HepG2 (cell line): Measurements from ENCODE around the gene CTSA. TPM values are rescaled to one million over a fixed set of nuclear protein-coding genes. Genes with fewer than 3 reads are reported as not detected.

ENCODE experiments used
- CEBPB ChIP-seq: IDR thresholded peaks from 2 replicates; pipeline ENCODE4 v1.6.1; 2011; ENCODE audit warnings: low read depth, low read length, improper control_type of control experiment, borderline replicate concordance
- FOXK1 ChIP-seq: sonication (generic); formaldehyde crosslinking; IDR thresholded peaks from 2 replicates; pipeline ENCODE4 v1.4.0; 2020; ENCODE audit warnings: low read depth, missing genetic modification reagents, borderline replicate concordance
- HOXA3 ChIP-seq: sonication (generic); formaldehyde crosslinking; IDR thresholded peaks from 2 replicates; pipeline ENCODE4 v1.5.0; 2020; ENCODE audit warnings: missing genetic modification reagents
- HOXA5 ChIP-seq: sonication (generic); formaldehyde crosslinking; IDR thresholded peaks from 2 replicates; pipeline ENCODE4 v1.4.0; 2020; ENCODE audit warnings: missing genetic modification reagents
- KLF12 ChIP-seq: sonication (generic); formaldehyde crosslinking; IDR thresholded peaks from 2 replicates; pipeline ENCODE4 v1.4.0; 2020; ENCODE audit warnings: missing genetic modification reagents, borderline replicate concordance
- MED1 ChIP-seq: sonication (generic); formaldehyde crosslinking; IDR thresholded peaks from 2 replicates; pipeline ENCODE4 v1.4.0; 2020; ENCODE audit warnings: missing genetic modification reagents
- NFKB2 ChIP-seq: sonication (generic); formaldehyde crosslinking; IDR thresholded peaks from 2 replicates; pipeline ENCODE4 v1.4.0; 2020; ENCODE audit warnings: missing genetic modification reagents, borderline replicate concordance
- NR2F1 ChIP-seq, 2 experiments: fragments of 450-650 bp in 1 of 2; formaldehyde crosslinking in 1 of 2; IDR thresholded peaks; 2 replicates each; pipeline versions ENCODE4 v1.5.0 to v1.6.1; 2016 to 2020; ENCODE audit warnings: mild to moderate bottlenecking in 1 of 2, missing compliant biosample characterization in 1 of 2, missing genetic modification reagents in 1 of 2, moderate library complexity in 1 of 2
- NR2F6 ChIP-seq, 2 experiments: IDR thresholded peaks; 2 replicates each; pipeline ENCODE4 v1.6.1; 2016; ENCODE audit warnings: antibody characterized with exemption in 1 of 2, mild to moderate bottlenecking in 1 of 2
- RARA ChIP-seq: IDR thresholded peaks from 2 replicates; pipeline ENCODE4 v1.6.1; 2016; ENCODE audit warnings: missing genetic modification reagents, missing compliant biosample characterization
- RXRA ChIP-seq: sonication (generic); formaldehyde crosslinking; IDR thresholded peaks from 2 replicates; pipeline ENCODE4 v1.5.1; 2020; ENCODE audit warnings: missing genetic modification reagents
- SAP130 ChIP-seq: IDR thresholded peaks from 2 replicates; pipeline ENCODE4 v1.6.1; 2016; ENCODE audit warnings: low read depth
- SKI ChIP-seq: fragments of 450-650 bp; IDR thresholded peaks from one replicate; pipeline ENCODE4 v1.6.1; 2018; ENCODE audit warnings: mild to moderate bottlenecking; ENCODE audit not compliant: partially characterized antibody
- TEAD3 ChIP-seq: optimal IDR thresholded peaks from 2 replicates; pipeline ENCODE3; 2016; ENCODE audit warnings: borderline replicate concordance
- ZMYM3 ChIP-seq: sonication (generic); formaldehyde crosslinking; IDR thresholded peaks from 2 replicates; pipeline ENCODE4 v1.5.1; 2020; ENCODE audit warnings: mild to moderate bottlenecking, missing genetic modification reagents
- ZNF121 ChIP-seq: sonication (generic); formaldehyde crosslinking; IDR thresholded peaks from 2 replicates; pipeline ENCODE4 v1.5.0; 2020; ENCODE audit warnings: mild to moderate bottlenecking, missing genetic modification reagents
- ZNF331 ChIP-seq: sonication (generic); formaldehyde crosslinking; IDR thresholded peaks from 2 replicates; pipeline ENCODE4 v1.4.0; 2020; ENCODE audit warnings: missing genetic modification reagents
- polyA plus RNA-seq, 8 experiments: library from polyadenylated mRNA; depleted of rRNA in 3 of 8; stranded (reverse) in 7 of 8; unstranded in 1 of 8; fragments of >200 nt; fragmentation: Illumina TruSeq in 4 of 8; extraction: Trizol in 4 of 8; gene quantifications; 2 replicates each; pipeline versions ENCODE4 v1.2.1 to v1.2.3, GENCODE V29; 2011 to 2016; ENCODE audit warnings: low read depth in 4 of 8, missing spikeins in 1 of 8, mixed read lengths in 1 of 8; ENCODE audit not compliant: insufficient read depth in 1 of 8
- total RNA-seq, 5 experiments: library from RNA; depleted of rRNA; stranded (reverse); fragments of >200 nt; fragmentation: Illumina TruSeq; extraction: Trizol; gene quantifications; 2 replicates each; pipeline ENCODE4 v1.2.3, GENCODE V29; 2016; ENCODE audit warnings: low read depth in 1 of 5
- TF ChIP-seq, protein P1 (sequence below): sonication (generic); formaldehyde crosslinking; IDR thresholded peaks from 2 replicates; pipeline ENCODE4 v1.4.0; 2020; ENCODE audit warnings: missing genetic modification reagents

Gene CTSA
- total and polyA plus RNA-seq, 2 of the 13 experiments (the other 11 are each of a cell fraction or from before 2014, with no cell fraction given) = 202 to 231 TPM

DNA sequence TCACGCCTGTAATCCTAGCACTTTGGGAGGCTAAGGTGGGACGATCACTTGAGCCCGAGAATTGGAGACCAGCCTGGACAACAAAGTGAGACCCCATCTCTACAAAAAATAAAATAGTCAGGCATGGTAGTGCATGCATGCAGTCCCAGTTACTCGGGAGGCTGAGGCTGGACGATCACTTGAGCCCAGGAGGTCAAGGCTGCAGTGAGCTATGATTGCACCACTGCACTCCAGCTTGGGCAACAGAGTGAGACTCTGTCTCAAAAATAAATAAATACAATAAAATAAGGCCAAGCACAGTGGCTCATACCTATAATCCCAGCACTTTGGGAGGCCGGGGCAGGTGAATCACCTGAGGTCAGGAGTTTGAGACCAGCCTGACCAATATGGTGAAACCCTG is 10.2 kb downstream of the CTSA start (continued):
- TF ChIP-seq ZNF331 (CRISPR knock-in tag) (0 out of 2 replicates have a peak, but pooled peaks have one; percentile 43), SAP130 (CRISPR knock-in tag) (0 out of 2 replicates have a peak, but pooled peaks have one; percentile 33), HOXA3 (CRISPR knock-in tag) (peak; percentile 41; the same call in 1 of the 2 replicates), NFKB2 (CRISPR knock-in tag) (peak; percentile 26; the same call in 1 of the 2 replicates), KLF12 (CRISPR knock-in tag) (0 out of 2 replicates have a peak, but pooled peaks have one; percentile 31), FOXK1 (0 out of 2 replicates have a peak, but pooled peaks have one; percentile 17), HOXA5 (0 out of 2 replicates have a peak, but pooled peaks have one; percentile 60), ZNF121 (peak; percentile 94), ZMYM3 (CRISPR knock-in tag) (peak; percentile 55; the same call in 1 of the 2 replicates), NR2F6 (IDR thresholded peaks at IDR 0.05) (peak; percentile 50; the same call in 1 of the 2 replicates), NR2F6 (CRISPR knock-in tag; IDR thresholded peaks at IDR 0.05) (peak; percentile 84), TEAD3 (CRISPR knock-in tag) (peak; percentile 45), CEBPB (peak; percentile 87), RXRA (CRISPR knock-in tag) (peak; percentile 43; the same call in 1 of the 2 replicates), NR2F1 (CRISPR knock-in tag; IDR thresholded peaks at IDR 0.05) (peak; percentile 71 to 78; a peak in 3 of 4 replicates), SKI (peak; percentile 23), MED1 (CRISPR knock-in tag) (peak; percentile 27; the same call in 1 of the 2 replicates), RARA (CRISPR knock-in tag) (peak; percentile 79)
- TF ChIP-seq, protein P1, sequence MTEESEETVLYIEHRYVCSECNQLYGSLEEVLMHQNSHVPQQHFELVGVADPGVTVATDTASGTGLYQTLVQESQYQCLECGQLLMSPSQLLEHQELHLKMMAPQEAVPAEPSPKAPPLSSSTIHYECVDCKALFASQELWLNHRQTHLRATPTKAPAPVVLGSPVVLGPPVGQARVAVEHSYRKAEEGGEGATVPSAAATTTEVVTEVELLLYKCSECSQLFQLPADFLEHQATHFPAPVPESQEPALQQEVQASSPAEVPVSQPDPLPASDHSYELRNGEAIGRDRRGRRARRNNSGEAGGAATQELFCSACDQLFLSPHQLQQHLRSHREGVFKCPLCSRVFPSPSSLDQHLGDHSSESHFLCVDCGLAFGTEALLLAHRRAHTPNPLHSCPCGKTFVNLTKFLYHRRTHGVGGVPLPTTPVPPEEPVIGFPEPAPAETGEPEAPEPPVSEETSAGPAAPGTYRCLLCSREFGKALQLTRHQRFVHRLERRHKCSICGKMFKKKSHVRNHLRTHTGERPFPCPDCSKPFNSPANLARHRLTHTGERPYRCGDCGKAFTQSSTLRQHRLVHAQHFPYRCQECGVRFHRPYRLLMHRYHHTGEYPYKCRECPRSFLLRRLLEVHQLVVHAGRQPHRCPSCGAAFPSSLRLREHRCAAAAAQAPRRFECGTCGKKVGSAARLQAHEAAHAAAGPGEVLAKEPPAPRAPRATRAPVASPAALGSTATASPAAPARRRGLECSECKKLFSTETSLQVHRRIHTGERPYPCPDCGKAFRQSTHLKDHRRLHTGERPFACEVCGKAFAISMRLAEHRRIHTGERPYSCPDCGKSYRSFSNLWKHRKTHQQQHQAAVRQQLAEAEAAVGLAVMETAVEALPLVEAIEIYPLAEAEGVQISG (CRISPR knock-in tag) = peak; percentile 31; the same call in 1 of the 2 replicates
